Stimulated activated CD8-positive, alpha-beta memory T cell treated with anti-CD3 and anti-CD28 coated beads, Interleukin-4, amount 100 ng/mL, for 4 hours (primary cell): ENCODE measurements around the gene USP32.

Experiments
- DNase-seq, 2 donors: peaks; one replicate each; pipeline ENCODE4 v3.0.0-alpha.2; 2020; ENCODE audit warnings: low read depth in 2 of 2, low spot score in 1 of 2

USP32 gene

DNA sequence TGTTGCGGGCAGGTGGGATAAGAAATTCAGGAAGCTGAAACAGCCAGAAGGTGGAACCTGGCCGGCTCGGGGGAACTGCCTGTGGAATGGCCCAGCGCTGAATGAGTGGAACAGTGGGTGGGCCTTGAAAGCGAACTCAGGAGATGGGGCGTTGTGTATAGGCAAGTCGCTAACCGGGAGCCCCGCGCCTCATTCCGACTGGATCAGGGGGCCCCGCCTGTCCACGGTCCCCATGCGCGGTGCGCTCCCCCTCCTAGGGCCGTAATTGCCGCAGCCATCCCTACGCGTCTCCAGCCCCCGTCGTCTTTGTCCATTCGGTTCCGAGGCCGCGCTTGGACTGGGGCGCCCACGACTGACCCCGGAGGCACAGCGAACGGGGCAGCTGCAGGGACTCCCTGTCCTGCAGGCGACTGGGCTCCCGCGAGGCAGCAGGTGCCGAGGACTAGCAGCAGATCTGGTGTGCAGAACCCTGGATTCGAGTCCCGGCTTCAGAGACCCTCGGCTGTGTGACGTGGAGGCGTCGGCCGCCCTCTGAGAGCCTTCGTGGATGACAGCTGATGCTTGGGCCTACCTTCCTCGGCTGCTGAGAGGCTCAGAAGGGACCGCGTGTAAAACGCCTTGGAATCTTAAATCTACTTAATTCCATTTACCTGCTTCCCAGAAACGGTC, 253.0 kb downstream of the USP32 start:
- no peak for DNase-seq

DNA sequence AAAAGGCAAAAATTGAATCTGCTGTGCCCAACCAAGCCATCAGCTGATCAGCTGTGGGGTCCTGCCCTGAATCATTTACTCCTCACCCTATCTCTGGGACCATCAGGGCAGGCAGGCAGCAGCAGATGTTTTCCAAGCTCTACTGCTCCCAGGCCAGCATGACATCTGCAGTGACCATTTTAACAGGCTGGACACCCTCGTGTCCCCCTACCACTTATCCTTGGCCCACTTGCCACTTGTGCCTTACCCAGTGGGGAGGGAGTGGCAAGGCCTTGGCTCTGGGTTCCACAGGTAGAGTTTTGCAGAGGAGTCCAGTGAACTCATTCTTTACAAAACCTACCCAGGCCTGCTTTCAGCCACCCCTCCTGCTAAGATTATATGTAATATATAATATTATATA, 254.2 kb downstream of the USP32 start:
- DNase-seq = no peak

DNA sequence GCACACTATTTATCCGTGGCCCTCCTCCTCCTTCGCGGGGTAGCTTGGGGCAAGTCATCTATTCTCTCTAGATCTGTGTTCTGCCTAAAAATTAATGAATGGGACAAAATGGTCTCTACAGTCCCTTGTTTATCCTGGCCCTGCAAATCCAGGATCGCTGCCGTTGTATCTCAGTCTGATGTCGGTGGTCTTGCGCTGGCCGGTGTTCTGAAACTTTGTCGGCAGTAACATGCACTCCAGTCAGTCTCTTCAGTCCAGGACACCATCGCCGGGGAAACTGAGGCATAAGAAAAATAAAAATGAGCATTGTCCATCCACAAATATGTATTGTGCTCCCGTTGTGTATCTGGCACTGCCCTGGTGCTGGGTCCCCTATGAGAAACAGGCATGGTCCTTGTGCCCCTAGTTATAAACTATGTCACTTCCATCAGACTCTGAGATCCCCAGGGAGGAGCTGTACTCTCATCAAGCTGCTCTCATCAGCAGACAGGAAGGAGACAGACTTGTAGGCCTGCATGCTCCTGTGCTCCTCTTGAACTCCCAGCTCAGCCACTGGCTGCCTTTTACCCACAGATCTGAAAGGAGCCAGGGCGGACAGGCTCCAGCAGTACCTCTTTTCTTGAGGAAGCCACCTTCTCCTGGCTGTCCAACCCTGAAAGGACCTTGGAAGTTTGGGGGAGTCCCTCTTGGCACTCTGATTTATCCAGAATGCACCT, 255.8 kb downstream of the USP32 start:
- no peak for DNase-seq

DNA sequence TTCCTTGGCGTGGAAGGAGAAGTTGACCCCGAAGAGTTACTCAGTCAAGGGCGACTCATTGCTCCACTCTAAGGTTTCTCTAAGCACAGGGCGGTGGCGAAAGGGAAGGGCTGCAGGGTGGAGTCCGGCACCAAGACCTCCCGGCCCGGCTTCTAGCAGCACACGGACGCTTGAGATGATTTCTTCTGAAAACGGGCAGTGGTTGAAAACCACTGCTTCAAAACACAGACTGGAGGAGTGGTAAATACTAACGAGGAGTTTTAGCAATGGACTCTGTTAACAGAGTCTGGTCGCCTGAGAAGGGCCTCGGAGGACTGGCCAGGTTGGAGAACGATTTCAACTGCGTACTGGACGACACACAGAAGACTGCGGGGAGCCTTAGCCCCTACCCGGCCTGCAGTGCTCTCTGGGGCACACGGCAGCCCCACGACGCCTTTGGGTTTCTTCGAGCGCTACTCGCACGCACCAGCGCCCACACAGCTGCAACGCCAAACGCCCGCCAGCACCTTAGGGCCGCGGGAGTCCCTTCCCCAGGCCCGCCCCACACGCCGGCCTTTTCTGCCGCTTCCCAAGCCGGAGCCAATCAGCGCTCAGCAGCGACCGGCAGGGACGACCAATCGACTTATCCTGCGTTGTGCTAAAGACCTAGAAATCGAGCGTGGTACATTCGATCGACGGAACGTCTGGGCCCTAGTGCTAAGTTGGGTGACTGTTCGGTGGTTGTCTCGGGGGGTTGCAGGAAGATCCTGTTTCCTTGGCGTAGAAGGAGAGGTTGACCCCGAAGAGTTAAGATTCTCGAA, 256.6 kb downstream of the USP32 start:
- peak; percentile 36 to 54 for DNase-seq

DNA sequence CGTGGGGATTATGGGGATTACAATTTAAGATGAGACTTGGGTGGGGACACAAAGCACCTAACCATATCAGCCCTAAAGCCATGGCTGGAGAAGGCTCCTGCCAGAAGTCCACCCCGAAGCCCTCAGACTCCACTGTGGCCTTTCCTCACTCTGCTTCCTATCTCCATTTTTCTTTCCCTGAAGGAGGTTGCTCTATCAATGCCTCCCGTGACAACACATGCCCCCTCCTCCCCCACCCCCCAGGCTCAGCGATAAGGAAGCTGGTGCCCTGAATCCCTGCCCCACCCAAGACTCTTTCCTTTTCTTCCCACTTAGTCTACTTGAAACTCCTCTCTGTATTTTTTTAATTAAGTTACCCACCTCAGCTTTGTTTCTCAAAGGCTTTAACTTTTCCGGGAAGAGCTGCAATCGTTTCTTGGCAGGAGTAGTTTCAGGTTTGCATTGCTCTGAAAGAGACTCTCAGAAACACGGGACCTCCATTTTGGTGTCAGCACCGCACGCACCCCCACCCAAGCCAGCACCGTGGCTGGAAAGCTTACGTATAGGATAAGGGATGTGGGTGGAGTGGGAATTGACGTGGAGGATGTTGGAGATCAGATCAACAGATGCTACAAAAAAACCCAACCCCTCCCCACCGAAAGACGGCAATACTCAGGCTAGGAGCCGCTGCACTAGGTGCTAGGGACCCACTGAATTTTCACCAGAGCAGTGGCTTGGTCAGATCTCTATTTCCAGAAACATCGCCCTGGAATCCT, 257.4 kb downstream of the USP32 start:
- no peak for DNase-seq

DNA sequence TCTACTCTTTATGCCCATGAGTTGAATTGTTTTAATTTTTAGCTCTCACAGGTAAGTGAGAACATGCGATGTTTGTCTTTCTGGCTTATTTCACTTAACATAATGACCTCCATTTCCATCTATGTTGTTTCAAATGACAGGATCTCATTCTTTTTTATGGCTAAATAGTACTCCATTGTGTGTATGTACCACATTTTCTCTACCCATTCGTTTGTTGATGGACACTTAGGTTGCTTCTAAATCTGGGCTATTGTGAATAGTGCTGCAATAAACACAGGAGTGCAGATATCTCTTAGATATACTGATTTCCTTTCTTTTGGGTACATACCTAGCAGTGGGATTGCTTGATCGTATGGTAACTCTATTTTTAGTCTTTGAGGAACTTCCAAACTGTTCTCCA, 261.5 kb downstream of the USP32 start:
- DNase-seq = no peak

DNA sequence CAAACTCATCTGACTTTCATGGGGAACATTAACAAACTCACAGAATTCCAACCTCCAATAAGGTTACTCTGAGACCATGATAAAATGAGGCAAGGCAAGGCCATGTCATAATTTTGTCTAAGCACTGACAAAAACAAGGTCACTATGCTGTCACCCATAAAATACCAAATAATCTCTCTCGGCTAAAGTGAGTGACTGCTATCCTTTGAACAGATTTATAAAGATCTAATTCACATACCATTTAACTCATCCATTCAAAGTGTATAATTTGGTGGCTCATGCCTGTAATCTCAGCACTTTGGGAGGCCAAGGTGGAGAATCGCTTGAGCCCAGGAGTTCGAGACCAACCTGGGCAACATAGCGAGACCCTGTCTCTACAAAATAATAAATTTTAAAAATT, 262.8 kb downstream of the USP32 start:
- DNase-seq = no peak
